Gastroesophageal sphincter (tissue), 3 donors: Measurements from ENCODE around the gene PEPD.

ENCODE experiments used
- CTCF ChIP-seq, 4 experiments: fragments of 200-600 bp in 2 of 4; fragments of 450-650 bp in 2 of 4; sonication (generic) in 1 of 4; IDR thresholded peaks; one replicate each; pipeline ENCODE4 v1.5.1; 2017 to 2019; ENCODE audit warnings: antibody characterized with exemption in 4 of 4, mild to moderate bottlenecking in 2 of 4, moderate library complexity in 2 of 4
- POLR2AphosphoS5 ChIP-seq: sonication (generic); formaldehyde crosslinking; IDR thresholded peaks from one replicate; pipeline ENCODE4 v1.6.1; 2017; ENCODE audit warnings: antibody characterized with exemption

- TF ChIP-seq CTCF (IDR thresholded peaks at IDR 0.05) (no peak), POLR2AphosphoS5 (no peak)
Measured at GRCh38 chr19:33505823-33506222, 15.8 kb downstream of the PEPD start.
